Dedifferentiated amniotic fluid mesenchymal stem cell (primary cell): ENCODE measurements around the gene PRAMEF20.
"Not testable (repeated sequence)": the region's sequence is repeated elsewhere in the genome, so short reads cannot be mapped to it uniquely, and the experiment has no call there.

Experiments used
- DNase-seq: peaks from one replicate; pipeline ENCODE4 v3.0.0-alpha.2; 2016; ENCODE audit errors: extremely low spot score

PRAMEF20 gene

DNA sequence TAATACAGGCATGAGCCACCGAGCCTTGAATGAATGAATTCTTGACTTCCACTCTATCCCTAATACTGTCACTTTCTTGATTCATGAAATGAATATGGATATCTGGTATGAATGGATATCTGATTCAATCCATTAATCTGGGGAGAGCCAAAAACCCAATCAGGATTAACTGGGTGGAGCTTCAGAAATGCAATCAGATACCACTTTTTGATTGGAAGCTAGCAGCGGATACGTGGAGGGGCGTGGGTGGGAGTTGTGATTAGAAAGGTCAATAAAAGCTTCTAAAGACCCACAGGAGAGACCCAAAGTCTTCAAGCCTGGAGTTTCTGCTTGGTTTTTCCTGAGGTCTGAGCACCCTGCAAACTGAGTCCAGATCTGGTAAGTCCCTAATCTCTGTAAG lies at the start of gene PRAMEF20:
PRAMEF20 (plus strand) TSS at position 301 of the 400 bp plus-strand sequence. CDS start 5,905 bp downstream, outside the sequence.
- DNase-seq = not testable (repeated sequence)

DNA sequence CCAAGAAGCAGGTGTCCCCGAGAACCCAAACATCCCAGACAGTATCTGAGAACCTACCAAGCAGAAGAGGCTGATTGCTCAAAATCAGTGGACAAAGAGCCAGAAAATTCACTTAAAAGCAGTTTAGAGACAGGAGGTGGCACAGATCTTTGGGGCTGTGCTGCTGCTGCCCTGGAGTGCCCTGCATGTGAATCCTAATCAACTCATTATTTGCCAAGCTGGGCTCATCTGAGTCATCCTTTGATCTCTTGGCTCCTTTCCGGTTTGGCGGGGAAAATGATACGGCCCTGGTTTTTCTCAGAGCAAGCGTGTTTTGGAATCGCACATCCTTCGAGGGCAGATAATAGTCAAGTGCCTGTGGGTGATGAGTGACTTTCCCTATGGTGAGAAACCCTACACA lies 47.9 kb upstream of the PRAMEF20 start:
- DNase-seq = not testable (repeated sequence)

DNA sequence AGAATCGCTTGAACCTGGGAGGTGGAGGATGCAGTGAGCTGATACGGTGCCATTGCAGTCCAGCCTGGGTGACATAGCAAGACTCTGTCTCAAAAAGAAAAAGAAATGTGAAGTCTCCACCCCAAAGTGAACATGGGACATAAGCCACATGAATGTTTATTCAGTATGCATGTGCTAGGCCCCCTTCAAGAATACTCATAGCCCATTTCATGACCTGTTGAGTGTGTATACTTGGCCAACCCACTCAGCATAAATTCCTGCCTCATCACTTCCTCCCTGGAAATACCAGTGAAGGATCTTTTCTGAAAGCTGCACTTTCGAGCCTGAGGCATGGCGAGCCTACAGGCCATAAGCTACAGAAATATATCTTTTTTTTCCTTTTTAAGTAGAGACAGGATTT lies 45.3 kb upstream of the PRAMEF20 start:
- not testable (repeated sequence) for DNase-seq

DNA sequence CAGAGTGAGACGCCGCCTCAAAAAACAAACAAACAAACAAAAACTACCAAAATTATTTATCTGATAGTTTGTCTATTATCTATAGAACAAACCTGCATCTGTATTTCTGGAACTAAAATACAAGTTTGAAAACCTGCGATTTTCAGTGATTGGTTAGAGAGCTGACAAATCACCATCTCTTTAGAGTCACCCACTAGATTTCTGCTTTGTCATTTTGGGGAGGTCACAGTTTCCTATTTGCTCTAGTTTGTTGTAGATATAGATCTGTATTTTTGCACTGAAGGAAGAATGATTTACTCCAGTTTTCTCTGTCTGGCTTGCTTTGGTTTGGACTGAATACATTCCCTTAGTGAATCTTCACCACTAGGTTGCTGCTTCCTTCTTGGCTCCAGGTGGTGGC lies 43.7 kb upstream of the PRAMEF20 start:
- not testable (repeated sequence) for DNase-seq

DNA sequence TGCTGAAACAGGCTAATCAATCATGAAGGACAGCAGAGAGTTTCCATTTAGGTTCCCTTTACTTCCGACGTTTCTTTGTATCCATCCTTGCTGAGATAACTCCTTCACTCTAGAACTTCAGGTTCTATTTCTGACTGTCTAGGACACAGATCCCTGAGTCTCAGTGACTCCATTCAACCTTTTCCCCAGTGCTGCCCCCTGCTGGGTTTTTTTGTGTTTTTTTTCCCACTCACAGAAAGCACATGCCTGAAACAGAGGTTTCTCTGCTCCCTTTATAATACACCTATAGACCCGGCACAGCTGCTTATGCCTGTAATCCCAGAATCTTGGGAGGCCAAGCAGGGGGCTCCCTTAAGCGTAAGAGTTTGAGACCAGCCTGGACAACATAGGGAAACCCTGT lies 41.7 kb upstream of the PRAMEF20 start:
- not testable (repeated sequence) for DNase-seq

DNA sequence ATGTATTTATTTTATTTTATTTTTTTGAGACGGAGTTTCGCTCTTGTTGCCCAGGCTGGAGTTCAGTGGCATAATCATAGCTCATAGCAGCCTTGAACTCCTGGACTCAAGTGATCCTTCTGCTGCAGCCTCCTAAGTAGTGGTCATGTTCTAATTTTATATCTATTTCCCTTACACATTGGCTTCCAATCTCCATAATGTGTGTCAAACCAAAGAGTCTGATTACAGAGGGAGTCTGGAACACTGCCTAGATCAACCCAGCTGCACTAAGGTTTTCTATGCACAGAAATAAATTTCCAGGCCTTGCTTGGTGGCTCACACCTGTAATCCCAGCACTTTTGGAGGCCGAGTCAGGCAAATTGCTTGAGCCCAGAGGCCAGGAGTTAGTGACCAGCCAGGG lies 31.3 kb upstream of the PRAMEF20 start:
- DNase-seq = not testable (repeated sequence)

DNA sequence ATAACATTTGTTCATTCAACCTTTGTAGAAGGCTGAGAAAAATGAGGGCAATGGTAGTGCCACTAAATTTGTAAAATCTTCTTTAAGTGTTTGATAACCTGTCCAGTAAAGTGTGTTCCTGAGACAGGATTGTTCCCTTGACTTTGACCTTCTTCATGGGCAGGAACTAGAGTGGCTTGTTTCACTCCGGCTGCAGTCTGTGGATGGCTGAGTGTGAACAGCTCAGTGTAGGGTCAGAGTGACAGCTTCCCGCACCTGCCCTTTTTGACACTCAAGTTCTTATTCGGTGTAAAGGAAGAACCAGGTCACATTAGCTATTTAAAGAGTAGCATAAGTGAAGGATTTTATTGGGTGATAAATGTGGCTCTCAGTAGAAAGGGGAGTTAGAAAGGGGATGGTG lies 29.9 kb upstream of the PRAMEF20 start:
- DNase-seq = not testable (repeated sequence)

DNA sequence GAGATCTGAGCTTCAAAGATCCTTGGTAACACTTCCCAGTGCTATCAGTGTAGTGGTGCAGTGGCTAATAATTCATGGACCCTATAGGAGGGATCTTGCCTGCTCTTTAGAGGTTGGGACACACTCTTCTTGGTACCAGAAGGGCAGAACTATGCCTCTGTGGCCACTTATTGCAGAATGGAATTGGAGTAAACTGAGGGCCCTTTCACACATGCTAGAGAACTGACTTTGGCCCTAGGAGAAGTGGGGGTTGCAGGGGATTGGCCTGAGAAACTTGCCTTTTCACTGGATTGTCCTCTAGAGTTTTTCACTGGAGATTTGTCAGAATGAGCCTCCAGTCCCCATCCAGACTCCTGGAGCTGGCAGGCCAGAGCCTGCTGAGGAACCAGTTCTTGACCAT lies 20.9 kb upstream of the PRAMEF20 start, which contains the start of gene PRAMEF17:
PRAMEF17 (plus strand) TSS at position 301 of the 400 bp plus-strand sequence; CDS start at position 327, 26 bp downstream.
- not testable (repeated sequence) for DNase-seq

DNA sequence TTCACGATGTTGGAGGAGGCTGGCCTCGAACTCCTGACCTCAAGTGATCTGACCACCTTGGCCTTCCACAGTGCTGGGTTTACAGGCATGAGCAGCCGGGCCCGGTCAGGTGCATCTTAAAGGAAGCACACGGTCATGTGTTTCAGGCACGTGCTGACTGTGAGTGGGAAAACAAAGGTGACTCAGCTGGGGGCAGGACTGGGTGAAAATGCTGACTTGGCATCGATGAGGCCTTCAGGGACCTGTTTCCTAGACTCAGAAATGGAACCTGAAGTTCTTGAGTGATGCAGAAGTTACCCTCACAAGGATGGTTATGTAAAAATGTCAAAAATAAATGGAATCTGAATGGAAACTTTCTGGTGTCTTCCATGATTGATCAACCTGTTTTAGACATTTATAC lies 17.2 kb upstream of the PRAMEF20 start:
- DNase-seq = not testable (repeated sequence)

DNA sequence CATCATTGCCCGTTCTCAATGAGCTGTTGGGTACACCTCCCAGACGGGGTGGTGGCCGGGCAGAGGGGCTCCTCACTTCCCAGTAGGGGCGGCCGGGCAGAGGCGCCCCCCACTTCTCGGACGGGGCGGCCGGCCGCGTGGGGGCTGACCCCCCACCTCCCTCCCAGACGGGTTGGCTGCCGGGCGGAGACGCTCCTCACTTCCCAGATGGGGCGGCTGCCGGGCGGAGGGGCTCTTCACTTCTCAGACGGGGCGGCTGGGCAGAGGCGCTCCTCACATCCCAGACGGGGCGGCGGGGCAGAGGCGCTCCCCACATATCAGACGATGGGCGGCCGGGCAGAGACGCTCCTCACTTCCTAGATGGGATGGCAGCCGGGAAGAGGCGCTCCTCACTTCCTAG lies 15.5 kb upstream of the PRAMEF20 start:
- DNase-seq = not testable (repeated sequence)

DNA sequence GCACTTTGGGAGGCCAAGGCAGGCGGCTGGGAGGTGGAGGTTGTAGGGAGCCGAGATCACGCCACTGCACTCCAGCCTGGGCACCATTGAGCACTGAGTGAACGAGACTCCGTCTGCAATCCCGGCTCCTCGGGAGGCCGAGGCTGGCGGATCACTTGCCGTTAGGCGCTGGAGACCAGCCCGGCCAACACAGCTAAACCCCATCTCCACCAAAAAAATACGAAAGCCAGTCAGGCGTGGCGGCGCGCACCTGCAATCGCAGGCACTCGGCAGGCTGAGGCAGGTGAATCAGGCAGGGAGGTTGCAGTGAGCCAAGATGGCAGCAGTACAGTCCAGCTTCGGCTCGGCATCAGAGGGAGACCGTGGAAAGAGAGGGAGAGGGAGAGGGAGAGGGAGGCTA lies 14.9 kb upstream of the PRAMEF20 start:
- not testable (repeated sequence) for DNase-seq

DNA sequence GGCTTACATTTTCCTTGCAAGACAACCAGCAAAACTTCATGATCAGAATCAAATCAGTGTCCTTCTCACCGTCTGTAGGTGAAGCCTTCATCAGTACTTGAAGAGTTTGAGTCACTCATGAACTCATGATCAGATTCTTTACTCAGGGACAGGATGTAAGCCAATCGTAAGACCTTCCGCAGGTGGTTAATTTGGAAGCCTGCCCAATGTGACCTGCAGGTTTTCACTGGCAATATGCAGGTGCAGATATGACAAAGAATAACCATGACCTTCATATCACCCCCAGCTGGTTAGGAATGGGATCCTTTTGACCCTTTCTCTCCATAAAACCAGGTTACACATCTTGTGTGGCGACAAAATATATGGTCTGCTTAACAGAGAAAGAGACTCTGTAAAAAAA lies 2.4 kb upstream of the PRAMEF20 start:
- DNase-seq = no peak

DNA sequence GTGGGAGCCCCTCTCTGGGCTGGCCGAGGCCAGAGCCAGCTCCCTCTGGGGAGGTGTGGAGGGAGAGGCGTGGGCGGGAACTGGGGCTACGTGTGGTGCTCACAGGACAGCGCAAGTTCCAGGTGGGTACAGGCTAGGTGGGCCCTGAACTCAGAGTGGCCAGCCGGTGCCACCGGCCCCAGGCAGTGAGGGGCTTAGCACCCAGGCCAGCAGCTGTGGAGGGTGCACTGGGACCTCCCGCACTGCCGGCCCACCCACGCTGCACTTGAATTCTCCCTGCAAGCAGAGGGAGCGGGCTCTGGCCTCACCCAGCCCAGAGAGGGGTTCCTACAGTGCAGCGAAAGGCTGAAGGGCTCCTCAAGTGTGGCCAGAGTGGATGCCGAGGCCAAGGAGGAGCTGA lies 20.2 kb downstream of the PRAMEF20 start:
- DNase-seq = no peak

DNA sequence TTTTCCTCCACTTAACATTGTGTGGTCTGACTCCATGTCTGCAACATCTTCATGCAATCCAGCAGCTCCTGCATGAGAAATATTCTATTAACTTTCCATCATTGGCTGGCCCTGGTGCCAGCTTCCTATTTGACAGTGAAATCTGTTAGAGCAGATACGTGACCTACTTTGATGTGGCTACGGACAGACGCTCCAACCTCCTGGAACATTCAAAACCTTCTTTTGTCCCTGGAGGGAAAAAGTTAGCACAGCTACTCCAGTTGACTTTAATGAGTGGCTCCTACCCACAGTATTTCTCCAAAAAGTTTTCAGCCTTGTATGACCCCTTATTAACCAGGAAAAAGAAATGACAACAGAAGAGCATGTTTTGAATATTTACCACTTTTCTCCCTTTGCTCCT lies 22.0 kb downstream of the PRAMEF20 start:
- no peak for DNase-seq

DNA sequence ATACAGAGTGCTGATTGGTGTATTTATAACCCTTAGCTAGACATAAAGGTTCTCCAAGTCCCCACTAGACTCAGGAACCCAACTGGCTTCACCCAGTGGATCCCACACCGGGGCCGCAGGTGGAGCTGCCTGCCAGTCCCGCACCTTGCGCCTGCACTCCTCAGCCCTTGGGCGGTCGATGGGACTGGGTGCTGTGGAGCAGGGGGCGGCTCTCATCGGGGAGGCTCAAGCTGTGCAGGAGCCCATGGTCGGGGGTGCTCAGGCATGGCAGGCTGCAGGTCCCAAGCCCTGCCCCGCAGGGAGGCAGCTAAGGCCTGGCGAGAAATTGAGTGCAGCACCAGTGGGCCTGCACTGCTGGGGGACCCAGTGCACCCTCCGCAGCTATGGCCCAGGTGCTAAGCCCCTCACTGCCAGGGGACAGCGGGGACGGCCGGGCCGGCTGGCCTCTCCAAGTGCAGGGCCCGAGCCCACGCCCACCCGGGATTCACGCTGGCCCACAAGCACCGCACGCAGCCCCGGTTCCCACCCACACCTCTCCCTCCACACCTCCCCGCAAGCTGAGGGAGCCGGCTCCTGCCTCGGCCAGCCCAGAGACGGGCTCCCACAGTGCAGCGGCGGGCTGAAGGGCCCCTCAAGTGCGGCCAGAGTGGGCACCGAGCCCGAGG lies 23.6 kb downstream of the PRAMEF20 start:
- DNase-seq = not testable (repeated sequence)

DNA sequence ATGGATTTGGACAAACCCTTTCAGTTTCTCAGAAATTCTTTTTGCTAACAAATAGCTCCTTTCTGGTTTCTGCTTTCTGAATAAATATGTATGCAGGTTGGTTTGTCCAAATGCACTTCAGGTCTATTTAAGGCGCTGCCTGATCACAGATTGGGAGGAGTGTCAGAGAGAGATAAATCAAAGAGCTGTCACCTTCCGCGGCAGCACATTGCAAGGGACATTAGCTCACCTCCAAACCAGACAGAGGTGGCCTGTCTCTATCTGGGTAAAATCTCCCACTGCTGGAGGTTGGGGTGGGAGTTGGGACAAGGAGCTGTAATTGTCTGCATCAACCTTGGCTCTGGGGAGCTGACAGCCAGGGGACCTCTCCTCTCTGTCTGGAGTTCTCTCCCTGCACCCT lies 25.2 kb downstream of the PRAMEF20 start:
- DNase-seq = no peak

DNA sequence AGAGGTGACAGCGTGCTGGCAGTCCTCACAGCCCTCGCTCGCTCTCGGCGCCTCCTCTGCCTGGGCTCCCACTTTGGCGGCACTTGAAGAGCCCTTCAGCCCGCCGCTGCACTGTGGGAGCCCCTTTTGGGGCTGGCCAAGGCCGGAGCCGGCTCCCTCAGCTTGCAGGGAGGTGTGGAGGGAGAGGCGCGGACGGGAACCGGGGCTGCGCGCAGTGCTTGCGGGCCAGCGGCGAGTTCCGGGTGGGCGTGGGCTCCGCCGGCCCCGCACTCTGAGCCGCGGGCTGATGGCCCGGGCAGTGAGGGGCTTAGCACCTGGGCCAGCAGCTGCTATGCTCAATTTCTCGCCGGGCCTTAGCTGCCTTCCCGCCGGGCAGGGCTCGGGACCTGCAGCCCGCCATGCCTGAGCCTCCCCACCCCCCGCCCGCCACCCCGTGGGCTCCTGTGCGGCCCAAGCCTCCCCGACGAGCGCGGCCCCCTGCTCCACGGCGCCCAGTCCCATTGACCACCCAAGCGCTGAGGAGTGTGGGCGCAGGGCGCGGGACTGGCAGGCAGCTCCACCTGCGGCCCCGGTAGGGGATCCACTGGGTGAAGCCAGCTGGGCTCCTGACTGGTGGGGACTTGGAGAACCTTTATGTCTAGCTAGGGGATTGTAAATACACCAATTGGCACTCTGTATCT lies 29.0 kb downstream of the PRAMEF20 start:
- DNase-seq = not testable (repeated sequence)

DNA sequence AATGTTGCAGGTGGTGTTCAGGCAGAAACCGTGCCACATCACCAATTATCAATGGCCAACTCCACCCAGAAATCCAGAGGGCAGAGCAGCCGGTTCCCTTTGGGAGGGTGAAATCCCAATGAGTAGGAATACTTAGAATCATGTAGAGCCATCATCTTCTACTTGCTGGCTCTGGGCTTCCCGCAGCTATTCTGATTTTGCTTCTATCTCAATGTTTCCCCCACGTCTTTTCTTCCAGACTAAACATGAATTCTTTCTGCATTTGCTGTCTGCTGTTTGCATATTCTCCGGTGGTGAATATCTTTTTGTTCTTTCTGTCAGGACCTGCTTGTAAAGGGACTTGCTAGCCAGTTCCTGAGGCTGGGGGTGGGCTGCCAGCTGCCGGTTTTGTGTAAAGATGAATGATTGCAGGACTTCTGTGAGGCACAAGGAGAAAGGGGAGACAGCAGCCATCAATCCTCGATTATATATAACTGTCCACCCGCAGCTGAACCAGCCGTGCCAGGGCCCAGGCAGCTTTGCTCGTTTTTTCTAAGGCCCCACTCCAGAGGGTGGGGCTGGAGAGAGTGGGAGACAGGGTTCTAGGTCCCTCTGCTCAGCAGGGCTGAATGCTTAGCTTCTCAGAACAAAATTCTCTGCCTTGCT lies 33.2 kb downstream of the PRAMEF20 start:
- no peak for DNase-seq

DNA sequence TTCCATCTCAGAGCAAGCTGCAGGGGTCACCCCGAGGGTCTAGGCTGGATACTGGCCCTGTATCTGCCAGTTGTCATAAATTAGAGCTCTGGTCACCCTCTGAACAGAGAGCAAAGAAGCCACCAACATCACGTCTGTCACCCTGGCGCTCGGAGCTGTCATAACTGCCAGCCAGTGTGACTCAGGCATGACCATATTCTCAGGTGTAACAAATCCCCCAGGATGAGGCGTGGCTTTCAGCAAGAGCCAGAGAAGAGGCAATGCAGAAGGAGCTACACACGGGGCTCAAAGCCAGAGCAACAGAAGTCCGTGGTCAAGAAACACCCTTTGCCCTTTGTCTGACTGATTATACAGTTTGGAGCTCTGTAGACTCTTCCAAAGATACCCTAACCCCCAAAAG lies 40.0 kb downstream of the PRAMEF20 start:
- DNase-seq = no peak

DNA sequence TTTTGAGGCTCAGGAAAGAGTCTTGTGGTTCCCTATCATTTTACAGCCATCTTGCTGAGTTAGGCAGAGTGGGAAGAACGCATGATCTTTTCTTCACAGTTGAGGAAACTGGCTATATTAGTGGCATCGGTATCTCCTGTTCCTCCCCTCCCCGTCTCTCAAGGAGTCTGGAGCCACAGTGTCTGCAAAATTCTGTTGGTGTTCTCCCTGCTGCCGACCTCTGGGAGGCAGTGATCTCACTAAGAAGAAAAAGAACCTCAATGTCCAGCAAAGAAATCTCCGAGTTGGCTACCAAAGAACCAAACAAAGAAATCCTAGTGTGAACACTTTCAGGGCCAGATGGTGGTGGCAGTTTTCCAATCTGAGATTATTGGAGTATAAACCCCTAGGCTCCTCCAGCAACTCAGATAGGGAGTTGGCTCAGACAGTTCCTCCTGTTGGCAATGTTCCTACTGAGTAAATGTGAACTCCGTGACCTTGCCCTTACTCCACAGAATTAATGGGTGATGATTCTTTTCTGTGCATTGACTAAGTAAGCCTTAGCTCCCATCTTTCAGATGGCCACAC lies 41.2 kb downstream of the PRAMEF20 start:
- DNase-seq = no peak

DNA sequence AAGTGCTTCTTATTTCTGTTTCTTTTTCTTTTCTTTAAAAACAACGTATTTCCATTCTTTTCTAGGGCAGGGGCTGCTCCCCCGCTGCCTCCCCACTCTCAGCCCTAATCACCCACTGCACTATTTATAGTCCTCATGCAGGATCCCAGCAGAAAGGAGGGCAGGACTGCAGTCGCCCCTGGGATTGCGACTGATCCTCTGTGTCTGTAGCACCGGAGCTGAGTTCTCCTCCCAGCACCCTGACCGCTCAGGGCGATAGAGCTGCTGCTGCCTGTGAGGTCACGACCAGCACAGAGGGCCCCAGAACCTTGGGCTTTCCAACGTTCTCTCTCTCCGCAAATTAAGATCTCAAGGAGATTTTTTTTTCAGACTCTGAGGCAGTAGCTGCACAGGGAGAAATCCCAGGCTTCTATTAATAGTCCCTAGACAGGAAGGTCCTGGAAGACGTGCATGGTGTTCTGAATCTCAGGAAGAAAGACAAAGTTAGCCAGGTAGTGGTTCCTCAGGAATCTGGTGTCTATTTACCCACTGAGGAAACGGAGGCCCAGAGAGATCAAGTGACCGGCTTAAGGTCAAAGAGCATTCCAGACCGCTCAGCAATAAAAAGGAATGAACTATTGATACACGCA lies 46.8 kb downstream of the PRAMEF20 start:
- DNase-seq = no peak

DNA sequence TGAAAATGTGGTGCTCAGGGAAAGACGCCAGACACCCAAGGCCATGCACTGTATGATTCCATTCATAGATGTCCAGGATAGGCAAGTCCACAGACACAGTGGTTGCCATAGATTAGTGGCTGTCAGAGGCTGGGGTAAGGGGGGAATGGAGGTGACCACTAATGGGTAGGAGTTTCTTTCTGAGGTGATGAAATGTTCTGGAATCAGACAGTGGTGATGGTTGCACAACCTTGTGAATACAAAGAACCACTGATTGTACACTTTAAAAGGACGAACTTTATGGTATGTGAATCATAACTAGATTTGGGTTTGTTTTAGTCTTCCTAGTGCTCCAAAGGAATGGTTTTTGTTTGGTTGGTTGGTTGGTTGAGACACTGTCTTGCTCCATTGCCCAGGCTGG lies 51.7 kb downstream of the PRAMEF20 start:
- DNase-seq = no peak
